ENCODE measurements around the gene SLC22A23. TPM values are rescaled to one million over a fixed set of nuclear protein-coding genes. Genes with fewer than 3 reads are reported as not detected.

SLC22A23 gene
- total RNA-seq, 1 donor: 18.1 TPM

- Histone ChIP-seq H3K27ac (ENCODE audit: low read depth, low read length) (no peak overlapping the region), H3K4me3 (ENCODE audit: insufficient read depth, low read length) (no peak overlapping the region), H3K4me1 (ENCODE audit: insufficient read depth, low read length) (no peaks in the 10 kb centered on the region)
Observed at GRCh38 chr6:3413592-3413991, 43.3 kb downstream of the SLC22A23 start.

GRCh38 chr6:3412779-3413500 lies 43.9 kb downstream of the SLC22A23 start:
- H3K27me3 ChIP-seq (ENCODE audit: insufficient read depth, low read length): no peaks in the 10 kb centered on the region
- H3K79me2 ChIP-seq (ENCODE audit: insufficient read depth, low read length): peaks cover 5% of the 10 kb centered on the region
- no peak overlapping the region for H2AFZ ChIP-seq (ENCODE audit: low read length)
- H3K9me3 ChIP-seq (ENCODE audit: low read depth, low read length): no peaks in the 10 kb centered on the region
- H3K4me1 ChIP-seq (ENCODE audit: insufficient read depth, low read length): no peaks in the 10 kb centered on the region
- no peak for TF ChIP-seq CTCF (IDR thresholded peaks at IDR 0.05; ENCODE audit: extremely low read depth, low read depth, low read length)
- no peak overlapping the region for H3K27ac ChIP-seq (ENCODE audit: low read depth, low read length)
- H3K4me3 ChIP-seq (ENCODE audit: insufficient read depth, low read length): no peak overlapping the region
- H3K4me2 ChIP-seq (ENCODE audit: insufficient read depth, low read length): no peak overlapping the region
- no peaks in the 10 kb centered on the region for H4K20me1 ChIP-seq (ENCODE audit: insufficient read depth, low read length)
- DNase-seq (ENCODE audit: insufficient read length, low spot score, missing footprints): no peak
- no peaks in the 10 kb centered on the region for H3K36me3 ChIP-seq (ENCODE audit: insufficient read depth, low read length)

More at GRCh38 chr6:3413592-3413991, 43.3 kb downstream of the SLC22A23 start:
- Histone ChIP-seq H4K20me1 (ENCODE audit: insufficient read depth, low read length) (no peaks in the 10 kb centered on the region), H3K27me3 (ENCODE audit: insufficient read depth, low read length) (no peaks in the 10 kb centered on the region), H3K4me2 (ENCODE audit: insufficient read depth, low read length) (no peak overlapping the region), H3K79me2 (ENCODE audit: insufficient read depth, low read length) (peaks cover 8% of the 10 kb centered on the region), H2AFZ (ENCODE audit: low read length) (no peak overlapping the region), H3K36me3 (ENCODE audit: insufficient read depth, low read length) (no peaks in the 10 kb centered on the region), H3K9me3 (ENCODE audit: low read depth, low read length) (no peaks in the 10 kb centered on the region)
- DNase-seq (ENCODE audit: insufficient read length, low spot score, missing footprints): no peak
- no peak for TF ChIP-seq CTCF (IDR thresholded peaks at IDR 0.05; ENCODE audit: extremely low read depth, low read depth, low read length)

- Histone ChIP-seq H3K27me3 (ENCODE audit: insufficient read depth, low read length) (no peaks in the 10 kb centered on the region), H2AFZ (ENCODE audit: low read length) (no peak overlapping the region), H3K4me2 (ENCODE audit: insufficient read depth, low read length) (no peak overlapping the region), H3K4me1 (ENCODE audit: insufficient read depth, low read length) (no peaks in the 10 kb centered on the region), H3K36me3 (ENCODE audit: insufficient read depth, low read length) (no peaks in the 10 kb centered on the region), H3K9me3 (ENCODE audit: low read depth, low read length) (no peaks in the 10 kb centered on the region), H3K27ac (ENCODE audit: low read depth, low read length) (no peak overlapping the region), H4K20me1 (ENCODE audit: insufficient read depth, low read length) (no peaks in the 10 kb centered on the region), H3K4me3 (ENCODE audit: insufficient read depth, low read length) (no peak overlapping the region), H3K79me2 (ENCODE audit: insufficient read depth, low read length) (peaks cover 2% of the 10 kb centered on the region)
- no peak for DNase-seq (ENCODE audit: insufficient read length, low spot score, missing footprints)
- TF ChIP-seq CTCF (IDR thresholded peaks at IDR 0.05; ENCODE audit: extremely low read depth, low read depth, low read length): no peak
Observed at GRCh38 chr6:3411967-3412778, 44.7 kb downstream of the SLC22A23 start.

Data from osteoblast (primary cell).